Transverse colon (tissue), 4 donors: Measurements from ENCODE around the gene TNRC18.

Source experiments
- EP300 ChIP-seq: sonication (generic); formaldehyde crosslinking; IDR thresholded peaks from one replicate; pipeline ENCODE4 v1.6.1; 2017; ENCODE audit warnings: antibody characterized with exemption, low read depth
- POLR2A ChIP-seq: fragments of 450-650 bp; IDR thresholded peaks from one replicate; pipeline ENCODE4 v1.6.1; 2016; ENCODE audit warnings: antibody characterized with exemption, mild to moderate bottlenecking, moderate library complexity
- POLR2AphosphoS5 ChIP-seq, 3 donors: sonication (generic); formaldehyde crosslinking; IDR thresholded peaks; one replicate each; pipeline ENCODE4 v1.6.1; 2016; ENCODE audit warnings: antibody characterized with exemption in 3 of 3
- TF ChIP-seq, protein P1 (sequence below), 5 experiments: fragments of 200-600 bp in 3 of 5; fragments of 450-650 bp in 2 of 5; sonication (generic) in 3 of 5; IDR thresholded peaks; 1 replicate in 2 of 5; 2 replicates in 3 of 5; pipeline ENCODE4 v1.5.1; 2016 to 2017; ENCODE audit warnings: antibody characterized with exemption in 5 of 5, inconsistent platforms in 3 of 5, mild to moderate bottlenecking in 2 of 5, moderate library complexity in 1 of 5

DNA sequence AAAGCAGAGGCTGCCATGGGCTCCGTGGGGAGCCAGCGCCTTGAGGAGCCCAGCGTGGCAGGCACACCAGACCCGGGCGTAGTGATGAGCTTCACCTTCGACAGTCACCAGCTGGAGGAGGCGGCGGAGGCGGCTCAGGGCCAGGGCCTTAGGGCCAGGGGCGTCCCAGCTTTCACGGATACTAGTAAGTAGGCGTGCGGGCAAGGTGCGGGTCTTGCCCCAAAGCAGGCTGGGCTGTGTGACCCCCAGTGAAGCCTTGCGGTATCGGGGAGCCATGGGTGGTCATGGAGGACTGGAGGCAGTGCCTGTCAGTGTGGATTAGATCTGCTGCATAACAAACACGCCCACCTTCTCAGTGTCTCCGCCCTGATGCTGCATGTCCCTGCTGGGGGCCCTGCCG, 135.8 kb downstream of the TNRC18 start:
- TF ChIP-seq, protein P1, sequence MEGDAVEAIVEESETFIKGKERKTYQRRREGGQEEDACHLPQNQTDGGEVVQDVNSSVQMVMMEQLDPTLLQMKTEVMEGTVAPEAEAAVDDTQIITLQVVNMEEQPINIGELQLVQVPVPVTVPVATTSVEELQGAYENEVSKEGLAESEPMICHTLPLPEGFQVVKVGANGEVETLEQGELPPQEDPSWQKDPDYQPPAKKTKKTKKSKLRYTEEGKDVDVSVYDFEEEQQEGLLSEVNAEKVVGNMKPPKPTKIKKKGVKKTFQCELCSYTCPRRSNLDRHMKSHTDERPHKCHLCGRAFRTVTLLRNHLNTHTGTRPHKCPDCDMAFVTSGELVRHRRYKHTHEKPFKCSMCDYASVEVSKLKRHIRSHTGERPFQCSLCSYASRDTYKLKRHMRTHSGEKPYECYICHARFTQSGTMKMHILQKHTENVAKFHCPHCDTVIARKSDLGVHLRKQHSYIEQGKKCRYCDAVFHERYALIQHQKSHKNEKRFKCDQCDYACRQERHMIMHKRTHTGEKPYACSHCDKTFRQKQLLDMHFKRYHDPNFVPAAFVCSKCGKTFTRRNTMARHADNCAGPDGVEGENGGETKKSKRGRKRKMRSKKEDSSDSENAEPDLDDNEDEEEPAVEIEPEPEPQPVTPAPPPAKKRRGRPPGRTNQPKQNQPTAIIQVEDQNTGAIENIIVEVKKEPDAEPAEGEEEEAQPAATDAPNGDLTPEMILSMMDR (IDR thresholded peaks at IDR 0.05): no peak
- no peak for TF ChIP-seq POLR2A
- no peak for TF ChIP-seq POLR2AphosphoS5 (IDR thresholded peaks at IDR 0.05)
- no peak for TF ChIP-seq EP300
